IPS DF 6.9 (cell line): Measurements from ENCODE around the gene GIN1.
A peak's percentile ranks its signal among the peaks of the same experiment; 100 is the strongest.
"Not testable (repeated sequence)": the region's sequence is repeated elsewhere in the genome, so short reads cannot be mapped to it uniquely, and the experiment has no call there.

ENCODE experiments used
- DNase-seq: peaks from one replicate; pipeline ENCODE4 v3.0.0-alpha.2; 2013; ENCODE audit warnings: low read depth, low spot score
- H3K27ac ChIP-seq: one replicate; pipeline ENCODE4 v1.5.1; 2013; ENCODE audit warnings: low read length, control low read depth
- H3K27me3 ChIP-seq: 2 replicates; pipeline ENCODE4 v1.6.1; 2013; ENCODE audit warnings: mild to moderate bottlenecking, low read length; ENCODE audit not compliant: control insufficient read depth, insufficient read depth
- H3K36me3 ChIP-seq: 2 replicates; pipeline ENCODE4 v1.6.1; 2013; ENCODE audit warnings: low read length; ENCODE audit not compliant: control insufficient read depth, insufficient read depth
- H3K4me1 ChIP-seq: 2 replicates; pipeline ENCODE4 v1.6.1; 2013; ENCODE audit warnings: low read length; ENCODE audit not compliant: control insufficient read depth, insufficient read depth
- H3K4me3 ChIP-seq: 2 replicates; pipeline ENCODE4 v1.5.1; 2013; ENCODE audit warnings: mild to moderate bottlenecking, low read length
- H3K9me3 ChIP-seq: 2 replicates; pipeline ENCODE4 v1.6.1; 2013; ENCODE audit warnings: low read length, inconsistent platforms; ENCODE audit not compliant: control insufficient read depth, insufficient read depth
- WGBS: extraction: QIAGEN DNeasy Blood & Tissue Kit; methylation state at CpG from one replicate; pipeline ENCODE4 v1.1.7; 2013; ENCODE audit warnings: mixed read lengths, missing lambda C conversion rate; ENCODE audit not compliant: insufficient read length, insufficient coverage; 5-methylcytosine and 5-hydroxymethylcytosine counted together

Gene GIN1

GRCh38 chr5:103119765-103120606 is at the start of gene GIN1, which contains the start of gene PPIP5K2:
GIN1 (minus strand) TSS chr5:103120138; CDS start chr5:103108707, 11,431 bp downstream.
PPIP5K2 (plus strand) TSS chr5:103120301; CDS start chr5:103129590, 9,289 bp downstream.
- H3K36me3 ChIP-seq, result no peaks in the 10 kb centered on the region
- DNase-seq, result peak; percentile 96
- peak within 1 kb of the TSS; percentile 88 for H3K4me3 ChIP-seq
- H3K27me3 ChIP-seq, result no peaks in the 10 kb centered on the region
- no peaks in the 10 kb centered on the region for H3K4me1 ChIP-seq
- no CpG with 5 or more reads among the region's 46 CpGs for WGBS
- no peak within 1 kb of the TSS for H3K27ac ChIP-seq
- no peaks in the 10 kb centered on the region for H3K9me3 ChIP-seq

- no peaks in the 10 kb centered on the region for H3K27me3 ChIP-seq
- no peak for DNase-seq
- no peak overlapping the region for H3K4me3 ChIP-seq
Observed at GRCh38 chr5:103166706-103167105, 46.8 kb upstream of the GIN1 start.

GRCh38 chr5:103151156-103151555 is 31.2 kb upstream of the GIN1 start:
- Histone ChIP-seq H3K27ac (no peak overlapping the region), H3K9me3 (no peaks in the 10 kb centered on the region), H3K27me3 (no peaks in the 10 kb centered on the region), H3K4me1 (no peaks in the 10 kb centered on the region), H3K36me3 (no peaks in the 10 kb centered on the region), H3K4me3 (no peak overlapping the region)
- DNase-seq, result no peak
- no CpG with 5 or more reads among the region's 1 CpG for WGBS

More at GRCh38 chr5:103166706-103167105, 46.8 kb upstream of the GIN1 start:
- no peaks in the 10 kb centered on the region for H3K4me1 ChIP-seq
- H3K9me3 ChIP-seq, result no peaks in the 10 kb centered on the region
- no peak overlapping the region for H3K27ac ChIP-seq
- no peaks in the 10 kb centered on the region for H3K36me3 ChIP-seq

- H3K9me3 ChIP-seq, result no peaks in the 10 kb centered on the region
- no peaks in the 10 kb centered on the region for H3K4me1 ChIP-seq
- no CpG with 5 or more reads among the region's 1 CpG for WGBS
- H3K4me3 ChIP-seq, result no peak overlapping the region
- no peaks in the 10 kb centered on the region for H3K27me3 ChIP-seq
- H3K36me3 ChIP-seq, result no peaks in the 10 kb centered on the region
- DNase-seq, result no peak
- H3K27ac ChIP-seq, result no peak overlapping the region
Observed at GRCh38 chr5:103148213-103148612, 28.3 kb upstream of the GIN1 start.

GRCh38 chr5:103145196-103145595 is 25.3 kb upstream of the GIN1 start:
- H3K27me3 ChIP-seq, result no peaks in the 10 kb centered on the region
- H3K36me3 ChIP-seq, result no peaks in the 10 kb centered on the region
- H3K4me3 ChIP-seq, result no peak overlapping the region
- no peak for DNase-seq
- no peaks in the 10 kb centered on the region for H3K9me3 ChIP-seq
- H3K4me1 ChIP-seq, result no peaks in the 10 kb centered on the region
- no peak overlapping the region for H3K27ac ChIP-seq

- not testable (repeated sequence) for H3K27ac ChIP-seq, H3K27me3 ChIP-seq, H3K36me3 ChIP-seq, H3K9me3 ChIP-seq, H3K4me3 ChIP-seq, H3K4me1 ChIP-seq, DNase-seq
- no CpG with 5 or more reads among the region's 25 CpGs for WGBS
Observed at GRCh38 chr5:103142132-103142531, 22.2 kb upstream of the GIN1 start.

- WGBS, result no CpG with 5 or more reads among the region's 2 CpGs
- H3K27me3 ChIP-seq, result no peaks in the 10 kb centered on the region
Observed at GRCh38 chr5:103139264-103139865, 19.4 kb upstream of the GIN1 start.

GRCh38 chr5:103138202-103138690 is 18.3 kb upstream of the GIN1 start:
- WGBS, result no CpG with 5 or more reads among the region's 3 CpGs

More at GRCh38 chr5:103139264-103139865, 19.4 kb upstream of the GIN1 start:
- Histone ChIP-seq H3K4me1 (no peaks in the 10 kb centered on the region), H3K27ac (no peak overlapping the region), H3K9me3 (no peaks in the 10 kb centered on the region), H3K4me3 (no peak overlapping the region), H3K36me3 (no peaks in the 10 kb centered on the region)
- DNase-seq, result peak; percentile 43

GRCh38 chr5:103135461-103135860 is 15.5 kb upstream of the GIN1 start:
- no peak overlapping the region for H3K4me3 ChIP-seq
- no peaks in the 10 kb centered on the region for H3K9me3 ChIP-seq
- H3K4me1 ChIP-seq, result no peaks in the 10 kb centered on the region
- DNase-seq, result no peak
- H3K36me3 ChIP-seq, result no peaks in the 10 kb centered on the region
- no peak overlapping the region for H3K27ac ChIP-seq
- no peaks in the 10 kb centered on the region for H3K27me3 ChIP-seq
- WGBS, result no CpG with 5 or more reads among the region's 1 CpG

More at GRCh38 chr5:103138202-103138690, 18.3 kb upstream of the GIN1 start:
- Histone ChIP-seq H3K27me3 (no peaks in the 10 kb centered on the region), H3K9me3 (no peaks in the 10 kb centered on the region), H3K27ac (no peak overlapping the region), H3K4me1 (no peaks in the 10 kb centered on the region), H3K36me3 (no peaks in the 10 kb centered on the region), H3K4me3 (no peak overlapping the region)
- DNase-seq, result no peak

GRCh38 chr5:103133231-103133630 is 13.3 kb upstream of the GIN1 start:
- Histone ChIP-seq H3K27me3 (no peaks in the 10 kb centered on the region), H3K27ac (no peak overlapping the region), H3K4me3 (no peak overlapping the region), H3K36me3 (no peaks in the 10 kb centered on the region), H3K4me1 (no peaks in the 10 kb centered on the region), H3K9me3 (no peaks in the 10 kb centered on the region)
- DNase-seq, result no peak
- no CpG with 5 or more reads among the region's 2 CpGs for WGBS
